DLD1 (cell line): ENCODE data around the gene CPEB2.
"Not testable (repeated sequence)": the region's sequence is repeated elsewhere in the genome, so short reads cannot be mapped to it uniquely, and the experiment has no call there.

Experiments
- in situ Hi-C: cut with HindIII; loops from 2 replicates; pipeline ENCODE4 v1.10.0; 2017; ENCODE audit warnings: low sequenced_read_pairs

The CPEB2 gene

GRCh38 chr4:15043226-15043625 is 40.9 kb downstream of the CPEB2 start:
- in situ Hi-C loops: no loop called here

- in situ Hi-C loops: no loop called here
Observed at GRCh38 chr4:15043922-15044321, 41.6 kb downstream of the CPEB2 start.

GRCh38 chr4:15054541-15054940 is 52.3 kb downstream of the CPEB2 start:
- in situ Hi-C loops: no loop called here

GRCh38 chr4:15060213-15060612 is 57.9 kb downstream of the CPEB2 start:
- in situ Hi-C loops: no loop called here

GRCh38 chr4:15063341-15063740 is 61.1 kb downstream of the CPEB2 start:
- in situ Hi-C loops: no loop called here

- in situ Hi-C loops: no loop called here
Observed at GRCh38 chr4:15065516-15065915, 63.2 kb downstream of the CPEB2 start.

GRCh38 chr4:15066140-15066539 is 63.9 kb downstream of the CPEB2 start:
- in situ Hi-C loops: no loop called here

GRCh38 chr4:15068298-15068697 is 66.0 kb downstream of the CPEB2 start:
- in situ Hi-C loops: no loop called here

GRCh38 chr4:15075875-15076274 is 73.6 kb downstream of the CPEB2 start:
- in situ Hi-C loops: no loop called here

- in situ Hi-C loops: no loop called here
Observed at GRCh38 chr4:15077969-15078368, 75.7 kb downstream of the CPEB2 start.

GRCh38 chr4:15078682-15079642 is 76.7 kb downstream of the CPEB2 start:
- in situ Hi-C loops: no loop called here

GRCh38 chr4:15084780-15085179 is 82.5 kb downstream of the CPEB2 start:
- in situ Hi-C loops: no loop called here

GRCh38 chr4:15085762-15086161 is 83.5 kb downstream of the CPEB2 start:
- in situ Hi-C loops: not testable (repeated sequence)

GRCh38 chr4:15086259-15086658 is 84.0 kb downstream of the CPEB2 start:
- in situ Hi-C loops: not testable (repeated sequence)

- in situ Hi-C loops: no loop called here
Observed at GRCh38 chr4:15088394-15089035, 86.2 kb downstream of the CPEB2 start.

GRCh38 chr4:15089979-15090378 is 87.7 kb downstream of the CPEB2 start:
- in situ Hi-C loops: no loop called here

- in situ Hi-C loops: no loop called here
Observed at GRCh38 chr4:15100380-15100779, 98.1 kb downstream of the CPEB2 start.

GRCh38 chr4:15100994-15101695 is 98.9 kb downstream of the CPEB2 start:
- in situ Hi-C loops: no loop called here

- in situ Hi-C loops: no loop called here
Observed at GRCh38 chr4:15104825-15105224, 102.5 kb downstream of the CPEB2 start.

GRCh38 chr4:15106399-15106798 is 104.1 kb downstream of the CPEB2 start:
- in situ Hi-C loops: no loop called here

GRCh38 chr4:15109600-15109999 is 107.3 kb downstream of the CPEB2 start:
- in situ Hi-C loops: no loop called here
